NCI-H1436 treated with DMSO at 0.1 percent for 48 hours (cell line): ENCODE results near the gene GLCCI1.
"Not testable (repeated sequence)": the region's sequence is repeated elsewhere in the genome, so short reads cannot be mapped to it uniquely, and the experiment has no call there.

Source experiments
- DNase-seq: peaks from one replicate; lab custom pipeline; 2025; lab: John Stamatoyannopoulos, UW

Gene GLCCI1

DNA sequence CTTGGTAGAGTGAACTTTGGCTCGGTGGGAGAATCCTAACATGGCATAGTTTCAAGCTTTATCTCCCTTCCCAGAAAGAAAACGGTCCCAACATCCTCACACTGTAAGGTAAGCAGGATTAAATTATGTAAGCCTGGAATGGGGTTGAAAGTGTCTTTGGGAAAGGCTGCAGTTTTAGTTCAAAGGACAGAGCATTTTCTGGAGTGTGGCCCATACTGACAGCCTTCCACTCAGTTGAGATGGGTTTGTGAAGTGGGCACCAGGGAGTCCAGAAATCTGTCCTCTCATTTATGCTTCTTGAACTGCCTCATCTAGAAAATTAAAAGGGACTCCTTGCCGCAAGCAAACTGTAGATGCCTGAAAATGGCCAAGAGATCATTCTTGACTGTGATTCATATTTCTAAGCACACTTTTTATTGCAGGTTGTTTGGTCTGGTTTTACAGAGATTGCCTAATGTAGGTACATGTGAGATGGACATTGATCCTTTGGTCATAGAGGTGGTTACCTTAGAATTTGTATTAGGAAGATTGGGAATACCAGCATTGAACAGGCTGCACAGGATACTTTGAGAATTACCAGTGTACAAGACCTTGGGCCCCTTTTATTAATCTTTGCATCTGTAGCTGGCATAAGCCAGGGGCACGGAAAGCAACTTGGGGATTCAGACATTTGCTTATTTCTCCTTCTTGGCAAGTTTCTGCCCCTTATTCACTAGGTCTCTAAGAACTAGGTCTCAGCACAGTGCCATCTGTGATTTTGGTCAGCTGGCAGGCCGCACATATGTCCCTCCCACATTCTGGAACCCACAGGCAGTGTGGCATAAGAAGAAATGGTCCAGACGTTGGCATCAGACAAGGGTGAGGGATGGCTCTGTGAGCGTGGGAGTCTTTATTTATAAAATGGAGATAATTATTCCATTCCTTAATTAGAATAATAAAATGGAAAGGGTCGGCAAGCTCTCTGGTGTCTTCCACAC lies 125.9 kb downstream of the GLCCI1 start:
- DNase-seq, result no peak

- DNase-seq, result not testable (repeated sequence)
Measured at GRCh38 chr7:8101292-8101691, 132.7 kb downstream of the GLCCI1 start.

GRCh38 chr7:8103282-8103681 lies 134.7 kb downstream of the GLCCI1 start:
- DNase-seq, result no peak

GRCh38 chr7:8105449-8106095 lies 137.0 kb downstream of the GLCCI1 start:
- DNase-seq, result no peak

GRCh38 chr7:8109196-8110022 lies 140.8 kb downstream of the GLCCI1 start:
- DNase-seq, result no peak

DNA sequence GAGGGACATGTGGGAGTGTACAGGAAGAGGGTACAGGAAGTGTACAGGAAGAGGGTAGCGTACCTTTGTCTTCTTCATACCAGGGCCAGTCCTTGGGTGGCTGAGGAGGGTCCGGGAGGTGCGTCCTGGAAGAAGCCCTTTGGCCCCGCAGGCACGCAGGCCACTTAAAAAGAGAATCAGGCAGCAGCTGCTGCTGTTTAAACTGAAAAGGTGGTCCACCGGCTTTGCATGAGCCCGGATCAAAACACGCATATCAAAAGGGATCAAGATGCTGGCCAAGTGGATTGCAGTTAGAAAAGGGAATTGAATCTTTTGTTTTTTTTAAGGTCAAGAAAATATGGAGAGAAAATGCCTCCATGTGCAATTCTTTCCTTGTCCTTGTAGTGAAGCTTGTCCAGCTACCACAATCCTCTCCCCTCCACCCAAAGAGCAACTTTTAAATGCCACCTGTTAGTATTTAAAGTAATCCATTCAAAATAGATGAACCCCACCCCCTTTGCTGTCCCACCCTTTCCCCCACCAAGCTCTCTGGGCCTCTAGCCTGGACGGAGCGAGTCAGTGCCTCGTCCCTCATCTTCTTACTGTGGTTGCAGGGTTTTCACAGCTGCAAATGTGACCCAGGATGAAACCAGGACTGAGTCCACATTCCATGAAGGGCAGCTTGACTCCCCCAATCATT lies 142.8 kb downstream of the GLCCI1 start:
- no peak for DNase-seq

DNA sequence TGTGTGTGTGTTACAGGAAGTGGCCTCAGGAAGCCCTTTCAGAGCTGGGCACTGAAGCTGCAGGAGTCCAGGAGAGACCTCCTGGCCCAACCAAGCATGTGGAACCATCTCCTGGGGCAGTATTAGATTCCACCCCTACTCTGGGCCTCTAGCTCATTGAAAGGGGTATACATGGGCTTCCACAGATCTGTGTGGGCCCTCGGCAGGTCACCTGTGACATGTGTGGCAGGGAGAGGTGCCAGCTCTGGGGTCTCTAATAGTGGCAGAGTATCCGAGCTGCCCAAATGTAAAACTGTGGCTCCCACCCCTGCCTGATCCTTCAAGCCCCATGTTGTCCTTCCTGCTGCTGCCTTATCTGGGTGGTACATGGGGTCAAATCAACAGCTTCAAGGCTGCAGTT lies 144.1 kb downstream of the GLCCI1 start:
- no peak for DNase-seq

DNA sequence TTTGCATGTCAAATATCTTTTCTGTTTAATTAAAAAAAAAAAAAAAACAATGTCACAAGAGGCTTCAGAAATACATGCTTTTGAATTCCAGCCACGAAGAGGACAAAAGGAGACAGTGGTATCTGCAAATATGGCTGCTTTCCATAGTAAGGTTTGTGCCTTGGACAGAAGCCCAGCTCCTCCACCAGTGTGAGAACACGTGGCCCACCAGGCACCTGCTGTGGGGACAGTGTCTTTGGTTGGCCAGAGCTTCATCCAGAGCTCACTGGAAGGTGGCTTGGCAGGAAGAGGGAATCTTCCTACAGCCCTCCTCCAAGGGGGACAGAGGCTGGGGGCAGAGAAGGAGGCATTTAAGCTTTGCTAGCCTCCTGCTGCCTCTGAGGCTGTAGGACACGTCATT lies 144.6 kb downstream of the GLCCI1 start:
- no peak for DNase-seq

- DNase-seq, result no peak
Measured at GRCh38 chr7:8114175-8114574, 145.6 kb downstream of the GLCCI1 start.

- DNase-seq, result no peak
Measured at GRCh38 chr7:8115547-8116402, 147.2 kb downstream of the GLCCI1 start.

DNA sequence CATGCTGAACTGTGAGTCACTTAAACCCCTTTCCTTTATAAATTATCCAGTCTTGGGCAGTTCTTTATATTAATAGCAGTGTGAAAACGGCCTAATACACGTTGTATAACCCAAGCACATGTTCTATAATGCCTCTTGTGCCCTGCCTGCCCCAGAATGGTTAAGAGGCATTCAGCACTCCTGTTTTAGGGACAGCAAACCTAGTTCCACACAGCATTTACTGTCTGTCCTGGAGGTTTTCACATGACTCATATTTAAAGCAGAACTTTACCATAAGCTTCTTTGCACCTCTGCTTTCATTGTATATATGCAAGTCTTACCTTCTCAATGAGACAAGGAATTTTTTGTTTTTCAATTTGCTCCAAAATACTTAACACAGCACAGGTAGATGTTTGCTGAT lies 148.6 kb downstream of the GLCCI1 start:
- no peak for DNase-seq

DNA sequence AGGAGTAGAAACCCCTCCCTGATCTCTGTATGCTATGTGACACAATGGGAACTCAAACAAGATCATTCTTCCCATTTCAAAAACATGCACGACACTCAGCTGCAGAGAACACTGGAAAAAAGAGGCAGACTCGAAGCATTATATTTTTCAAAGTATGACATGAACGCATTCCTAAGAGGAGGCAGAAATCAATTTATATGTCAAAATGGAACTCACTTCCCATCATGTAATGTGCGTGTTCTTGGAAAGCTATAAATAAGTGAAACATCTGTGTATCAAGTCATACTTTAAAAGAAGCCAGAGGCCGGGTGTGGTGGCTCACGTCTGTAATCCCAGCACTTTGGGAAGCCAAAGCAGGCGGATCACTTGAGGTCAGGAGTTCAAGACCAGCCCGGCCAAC lies 150.7 kb downstream of the GLCCI1 start:
- no peak for DNase-seq

DNA sequence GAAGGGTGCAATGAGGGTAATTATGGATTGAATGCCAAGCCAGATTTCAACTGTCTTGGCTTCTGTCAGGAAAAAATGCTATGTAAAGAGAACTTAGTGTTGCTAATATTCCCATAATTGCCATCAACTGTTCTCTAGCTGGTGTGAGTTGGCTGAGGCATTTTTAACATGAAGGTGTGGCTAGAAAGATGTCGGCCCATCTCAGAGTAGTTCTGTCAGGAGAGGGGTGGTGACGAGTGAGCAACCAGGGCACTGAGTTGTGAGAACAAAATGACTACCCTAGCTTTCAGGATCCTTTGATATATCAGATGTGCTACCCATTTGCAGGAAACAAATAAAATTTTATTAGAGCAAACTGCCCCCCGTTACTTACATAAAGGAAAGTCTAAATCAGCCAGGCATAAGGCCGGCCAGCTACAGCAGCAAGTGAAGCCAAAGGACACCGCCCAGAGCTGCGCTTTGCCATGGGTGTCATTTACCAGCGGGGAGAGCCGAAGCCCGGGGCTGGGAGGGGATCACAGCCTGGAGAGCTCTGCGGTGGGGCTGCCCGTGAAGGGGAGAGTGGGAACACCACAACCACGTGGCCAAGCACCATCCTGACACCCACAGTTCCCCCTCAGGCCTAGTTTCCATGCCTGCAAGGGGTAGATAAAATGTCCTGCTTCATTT lies 151.9 kb downstream of the GLCCI1 start:
- no peak for DNase-seq

- DNase-seq, result no peak
Measured at GRCh38 chr7:8121243-8121642, 152.6 kb downstream of the GLCCI1 start.

GRCh38 chr7:8125680-8126444 lies 157.3 kb downstream of the GLCCI1 start:
- DNase-seq, result no peak

- DNase-seq, result no peak
Measured at GRCh38 chr7:8126601-8127167, 158.1 kb downstream of the GLCCI1 start.

- no peak for DNase-seq
Measured at GRCh38 chr7:8128449-8129317, 160.1 kb downstream of the GLCCI1 start.

- no peak for DNase-seq
Measured at GRCh38 chr7:8129318-8129659, 160.7 kb downstream of the GLCCI1 start.
